Measurements from ENCODE around the gene AOC1.

The AOC1 gene

GRCh38 chr7:150835702-150836280 lies 16.5 kb upstream of the AOC1 start:
- no peak for DNase-seq

GRCh38 chr7:150838965-150839650 lies 13.2 kb upstream of the AOC1 start:
- no peak for DNase-seq

- no peak for DNase-seq
Observed at GRCh38 chr7:150842018-150842417, 10.3 kb upstream of the AOC1 start.

- no peak for DNase-seq
Observed at GRCh38 chr7:150842716-150843115, 9.6 kb upstream of the AOC1 start.

- DNase-seq: no peak
Observed at GRCh38 chr7:150845421-150845861, 6.9 kb upstream of the AOC1 start.

- no peak for DNase-seq
Observed at GRCh38 chr7:150846291-150847115, 5.8 kb upstream of the AOC1 start.

GRCh38 chr7:150847536-150847935 lies 4.8 kb upstream of the AOC1 start:
- DNase-seq: no peak

DNA sequence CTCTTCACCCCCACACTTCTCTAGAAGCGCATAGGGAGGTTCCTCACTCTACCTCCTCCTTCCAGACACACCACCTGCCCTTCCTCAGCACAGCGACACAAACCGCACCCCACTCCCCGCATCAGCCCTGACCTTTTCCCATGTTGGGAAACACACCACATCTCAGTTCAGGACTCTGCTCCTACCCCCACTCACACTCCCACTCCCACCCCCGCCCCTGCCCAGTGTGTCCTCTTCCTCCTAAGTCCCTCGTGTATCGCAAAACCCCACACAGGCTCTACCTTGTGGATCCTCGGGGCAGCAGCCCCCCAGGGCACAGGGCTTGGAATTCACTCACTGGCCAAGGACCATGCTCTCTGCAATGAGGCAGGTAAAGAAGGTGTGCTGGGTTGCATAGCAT lies 4.2 kb upstream of the AOC1 start:
- no peak for DNase-seq

- no peak for DNase-seq
Observed at GRCh38 chr7:150848561-150849115, 3.7 kb upstream of the AOC1 start.

DNA sequence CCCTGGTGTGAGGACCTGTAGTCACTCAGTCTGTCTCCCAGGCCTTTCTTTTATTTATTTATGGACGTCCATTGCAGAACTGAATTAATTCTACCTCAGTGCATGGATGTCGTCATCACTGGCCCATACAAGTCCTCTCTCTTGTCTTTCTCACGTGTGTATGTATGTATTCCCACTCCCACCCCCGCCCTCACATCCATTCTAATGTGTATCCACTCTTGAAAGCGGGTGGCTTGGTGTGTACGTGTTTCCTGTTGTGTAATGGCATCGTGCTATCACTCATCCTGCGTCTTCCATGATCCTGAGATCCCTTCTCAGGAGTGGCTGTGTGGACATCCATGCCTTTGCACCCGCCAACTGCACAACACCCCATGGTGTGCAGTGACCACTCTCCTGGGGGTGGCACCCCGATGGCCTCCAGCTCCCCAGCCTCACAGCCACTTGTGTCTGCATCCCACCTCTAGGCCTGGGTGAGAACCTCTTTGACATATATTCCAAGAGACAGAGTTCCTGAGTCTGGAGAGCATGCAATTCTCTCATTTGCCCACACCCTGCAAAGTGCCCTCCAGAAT lies 3.0 kb upstream of the AOC1 start:
- no peak for DNase-seq

- DNase-seq: no peak
Observed at GRCh38 chr7:150850273-150850672, 2.0 kb upstream of the AOC1 start.

- DNase-seq: no peak
Observed at GRCh38 chr7:150851492-150852370, 586 bp upstream of the AOC1 start.

DNA sequence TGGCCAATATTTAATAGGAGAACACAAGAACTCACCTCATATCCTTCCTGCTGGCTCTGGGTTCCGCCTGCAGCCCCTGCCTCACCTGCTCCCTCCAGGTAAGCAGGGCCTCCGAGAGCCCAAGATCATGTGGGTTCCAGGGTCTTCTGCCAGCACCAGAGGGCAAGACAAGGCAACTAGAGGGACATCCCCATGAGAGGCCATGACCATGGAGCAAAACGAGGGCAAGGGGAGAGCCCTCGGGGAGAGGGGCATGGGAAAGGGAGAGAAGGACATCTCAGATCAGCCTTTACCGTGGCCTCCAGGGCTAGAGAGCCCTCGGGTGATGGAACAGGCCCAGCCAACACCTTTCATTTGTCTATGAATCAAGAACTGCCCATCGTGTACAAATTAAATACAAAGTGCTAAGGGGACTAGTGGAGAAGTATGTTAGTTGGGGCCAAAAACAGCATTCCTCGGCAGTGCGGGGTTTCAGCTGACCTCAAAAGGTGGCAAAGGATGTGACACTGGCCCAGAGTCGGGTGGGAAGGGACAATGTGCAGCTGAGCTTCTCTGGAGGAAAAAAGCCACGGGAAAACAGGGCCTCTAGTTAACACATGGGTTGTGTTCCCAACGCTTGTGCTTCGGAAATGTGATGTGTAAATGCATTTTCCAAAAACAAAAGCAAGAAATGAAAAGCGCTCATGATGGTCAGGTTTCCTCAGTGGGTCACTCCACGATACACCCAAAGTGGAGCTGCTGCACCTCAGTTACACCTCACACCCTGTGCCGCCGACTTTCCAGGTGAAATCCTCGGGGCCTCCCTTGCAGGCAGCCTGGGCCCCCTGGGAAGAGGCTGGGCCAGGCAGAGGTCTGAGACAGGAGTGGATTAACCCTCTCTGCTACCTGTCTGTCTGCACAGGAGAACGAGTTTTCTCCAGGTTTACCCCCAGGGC lies 2.0 kb downstream of the AOC1 start:
- no peak for DNase-seq

DNA sequence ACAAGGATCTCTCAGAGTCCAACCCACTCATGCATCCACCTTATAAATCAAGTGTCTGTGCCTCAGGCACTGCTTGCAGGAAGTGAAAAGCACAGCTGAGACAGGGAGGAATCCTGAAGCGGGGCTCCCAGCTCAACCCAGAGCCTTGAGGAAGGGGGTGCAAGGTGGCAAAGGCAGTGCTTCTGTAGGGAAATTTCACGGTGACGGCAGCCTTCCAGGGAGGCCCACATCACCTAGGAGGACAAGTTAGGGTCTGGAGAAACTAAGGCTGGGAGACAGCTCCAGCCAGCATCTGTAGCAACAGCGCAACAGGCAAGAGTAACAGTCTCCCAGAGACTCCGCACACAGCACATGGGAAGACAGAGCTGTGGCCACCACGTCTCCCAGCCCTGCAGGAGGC lies 2.7 kb downstream of the AOC1 start:
- DNase-seq: no peak

DNA sequence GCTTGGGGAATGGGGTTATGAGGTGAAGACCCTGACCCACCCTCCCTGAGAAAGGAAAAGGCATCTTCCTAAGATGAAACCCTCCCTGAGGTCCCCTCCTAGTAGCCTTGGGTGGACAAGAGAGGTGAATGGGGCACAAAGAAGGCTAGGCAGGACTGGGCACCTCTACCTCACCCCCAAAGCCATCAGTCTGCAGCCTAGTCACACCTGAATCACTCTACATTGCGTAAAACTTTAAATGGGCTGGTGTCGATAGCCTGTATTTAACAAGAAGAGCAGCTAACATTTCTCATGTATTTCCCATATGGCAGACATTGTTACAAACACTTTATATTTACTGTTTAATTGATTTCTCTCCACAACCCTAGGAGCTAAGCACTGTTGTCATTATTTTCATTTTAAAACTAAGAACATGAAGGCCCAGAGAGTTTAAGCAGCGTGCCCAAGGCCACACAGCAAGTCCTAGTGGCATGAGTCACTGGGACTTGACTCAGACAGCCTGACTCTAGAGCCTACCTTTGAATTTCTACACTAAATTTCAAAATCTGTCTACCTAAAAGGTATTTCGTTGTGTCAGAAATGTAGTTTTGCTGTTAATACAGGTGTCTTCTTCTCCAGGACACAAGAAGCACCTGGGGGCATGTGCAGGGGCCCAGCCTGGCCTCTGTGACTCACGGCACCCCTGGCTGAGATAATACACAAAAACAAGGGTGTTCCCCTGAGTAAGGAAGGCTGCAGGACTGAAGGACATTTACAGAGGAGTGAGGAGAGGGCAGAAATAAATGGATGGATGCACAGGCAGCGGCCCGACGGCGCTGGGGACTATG lies 3.4 kb downstream of the AOC1 start:
- no peak for DNase-seq

GRCh38 chr7:150856303-150857275 lies 4.3 kb downstream of the AOC1 start:
- DNase-seq: no peak

GRCh38 chr7:150857276-150858055 lies 5.1 kb downstream of the AOC1 start:
- DNase-seq: no peak

Data from NCI-H2107 (cell line).